Mesenchymal stem cell (in vitro differentiated cells and primary cell): ENCODE data around the gene DSCAM.

Source experiments
- DNase-seq: peaks from one replicate; pipeline ENCODE4 v3.0.0-alpha.2; 2013
- H2AFZ ChIP-seq: one replicate; pipeline ENCODE4 v1.6.1; 2013; ENCODE audit warnings: low read depth, mild to moderate bottlenecking, control low read depth, inconsistent platforms, low read length, moderate library complexity
- H2AK5ac ChIP-seq: 2 replicates; pipeline ENCODE4 v1.6.1; 2013; ENCODE audit warnings: low read length, moderate library complexity, mild to moderate bottlenecking, inconsistent platforms; ENCODE audit not compliant: severe bottlenecking
- H2BK120ac ChIP-seq: one replicate; pipeline ENCODE4 v1.6.1; 2013; ENCODE audit warnings: low read depth, mild to moderate bottlenecking, inconsistent platforms, low read length, moderate library complexity
- H2BK12ac ChIP-seq, 2 experiments: one replicate each; pipeline ENCODE4 v1.6.1; 2013; ENCODE audit warnings: inconsistent platforms in 2 of 2, low read length in 2 of 2, mild to moderate bottlenecking in 2 of 2, moderate library complexity in 2 of 2, control low read depth in 1 of 2
- H2BK15ac ChIP-seq: one replicate; pipeline ENCODE4 v1.6.1; 2013; ENCODE audit warnings: mild to moderate bottlenecking, low read depth, inconsistent platforms; ENCODE audit not compliant: poor library complexity, severe bottlenecking
- H2BK5ac ChIP-seq: 2 replicates; pipeline ENCODE4 v1.6.1; 2013; ENCODE audit warnings: low read depth, mild to moderate bottlenecking, low read length, control low read depth, inconsistent platforms; ENCODE audit not compliant: poor library complexity, severe bottlenecking
- H3K14ac ChIP-seq, 2 experiments: one replicate each; pipeline ENCODE4 v1.6.1; 2013; ENCODE audit warnings: inconsistent platforms in 2 of 2, low read length in 2 of 2, control low read depth in 1 of 2, mild to moderate bottlenecking in 1 of 2, moderate library complexity in 1 of 2
- H3K18ac ChIP-seq, 2 experiments: one replicate each; pipeline ENCODE4 v1.6.1; 2013; ENCODE audit warnings: inconsistent platforms in 2 of 2, low read length in 2 of 2, control low read depth in 1 of 2, low read depth in 1 of 2, mild to moderate bottlenecking in 1 of 2
- H3K23ac ChIP-seq, 2 experiments: one replicate each; pipeline ENCODE4 v1.6.1; 2013; ENCODE audit warnings: inconsistent platforms in 2 of 2, low read length in 2 of 2, mild to moderate bottlenecking in 2 of 2, moderate library complexity in 2 of 2, control low read depth in 1 of 2
- H3K27ac ChIP-seq: 2 replicates; pipeline ENCODE4 v1.5.1; 2013; ENCODE audit warnings: mild to moderate bottlenecking, moderate library complexity, low read length, control low read depth, inconsistent platforms; ENCODE audit not compliant: poor library complexity, severe bottlenecking
- H3K27me3 ChIP-seq, 2 experiments: 2 replicates each; pipeline versions ENCODE4 v1.6.1 to v1.7.0; 2013; ENCODE audit warnings: low read length in 2 of 2, mild to moderate bottlenecking in 2 of 2, moderate library complexity in 2 of 2, control low read depth in 1 of 2, inconsistent platforms in 1 of 2; ENCODE audit not compliant: control insufficient read depth in 1 of 2, insufficient read depth in 1 of 2
- H3K36me3 ChIP-seq, 2 experiments: 2 replicates each; pipeline versions ENCODE4 v1.6.1 to v1.7.0; 2013; ENCODE audit warnings: low read length in 2 of 2, control low read depth in 1 of 2, inconsistent platforms in 1 of 2, low read depth in 1 of 2, mild to moderate bottlenecking in 1 of 2; ENCODE audit not compliant: insufficient read depth in 2 of 2, control insufficient read depth in 1 of 2
- H3K4ac ChIP-seq, 2 experiments: one replicate each; pipeline ENCODE4 v1.6.1; 2013; ENCODE audit warnings: inconsistent platforms in 2 of 2, low read length in 2 of 2, mild to moderate bottlenecking in 2 of 2, moderate library complexity in 2 of 2, control low read depth in 1 of 2, low read depth in 1 of 2
- H3K4me1 ChIP-seq: 2 replicates; pipeline ENCODE4 v1.6.1; 2013; ENCODE audit warnings: low read depth, low read length, control low read depth; ENCODE audit not compliant: control insufficient read depth, insufficient read depth
- H3K4me2 ChIP-seq: 2 replicates; pipeline ENCODE4 v1.6.1; 2013; ENCODE audit warnings: low read length, mild to moderate bottlenecking, inconsistent platforms; ENCODE audit not compliant: poor library complexity, severe bottlenecking
- H3K4me3 ChIP-seq, 2 experiments: 2 replicates each; pipeline versions ENCODE4 v1.5.1 to v1.7.0; 2013; ENCODE audit warnings: low read length in 2 of 2, mild to moderate bottlenecking in 2 of 2, control low read depth in 1 of 2, low read depth in 1 of 2; ENCODE audit not compliant: insufficient read depth in 1 of 2
- H3K79me1 ChIP-seq: replicated peaks from 2 replicates; pipeline ENCODE4 v1.6.1; 2013; ENCODE audit warnings: mild to moderate bottlenecking, control low read depth, low read length, inconsistent platforms; ENCODE audit not compliant: poor library complexity, severe bottlenecking
- H3K9ac ChIP-seq: 2 replicates; pipeline ENCODE4 v1.7.0; 2013; ENCODE audit warnings: mild to moderate bottlenecking, low read length, moderate library complexity
- H3K9me3 ChIP-seq: 2 replicates; pipeline ENCODE4 v1.7.0; 2013; ENCODE audit warnings: mild to moderate bottlenecking, low read length; ENCODE audit not compliant: control insufficient read depth
- H4K8ac ChIP-seq: one replicate; pipeline ENCODE4 v1.6.1; 2013; ENCODE audit warnings: inconsistent platforms, mild to moderate bottlenecking, low read length, moderate library complexity
- H4K91ac ChIP-seq: one replicate; pipeline ENCODE4 v1.6.1; 2013; ENCODE audit warnings: mild to moderate bottlenecking, low read length, inconsistent platforms
- WGBS: methylation state at CpG from one replicate; pipeline ENCODE4 v1.1.7; 2013; ENCODE audit warnings: mixed read lengths; 5-methylcytosine and 5-hydroxymethylcytosine counted together

The DSCAM gene

DNA sequence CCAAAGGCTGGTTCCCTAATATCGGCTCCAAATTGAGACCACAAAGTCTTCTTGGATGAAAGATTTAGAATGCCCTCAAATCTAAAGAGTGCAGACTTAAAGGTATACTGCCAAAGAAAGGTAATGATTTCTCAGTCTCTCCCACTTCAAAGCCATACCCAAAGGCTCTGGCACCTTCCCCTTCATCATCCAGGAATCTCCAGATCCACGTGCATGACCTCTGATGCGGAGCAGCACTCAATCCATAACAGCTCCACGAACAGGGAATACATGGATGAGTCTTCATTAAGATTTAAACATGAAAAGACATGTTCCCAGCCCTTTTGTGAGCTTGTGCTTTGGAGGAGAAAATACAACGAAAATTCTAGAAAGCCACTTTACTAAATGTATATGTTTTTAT is 453.9 kb downstream of the DSCAM start:
- Histone ChIP-seq H3K14ac (no peak overlapping the region), H3K4me1 (no peaks in the 10 kb centered on the region), H3K27ac (no peak overlapping the region), H3K23ac (no peak overlapping the region), H4K91ac (no peak overlapping the region), H2AK5ac (no peak overlapping the region), H2AFZ (no peak overlapping the region), H3K18ac (no peak overlapping the region), H4K8ac (no peak overlapping the region), H2BK12ac (no peak overlapping the region), H3K9me3 (peaks cover 3% of the 10 kb centered on the region), H3K4ac (no peak overlapping the region), H3K27me3 (no peaks in the 10 kb centered on the region), H2BK15ac (no peak overlapping the region), H3K4me2 (no peak overlapping the region), H2BK5ac (no peak overlapping the region), H3K79me1 (no peaks in the 10 kb centered on the region), H3K9ac (no peak overlapping the region), H2BK120ac (no peak overlapping the region), H3K36me3 (no peaks in the 10 kb centered on the region), H3K4me3 (no peak overlapping the region)
- no peak for DNase-seq
- WGBS: 63% methylated on average over 2 of the region's 5 CpGs

DNA sequence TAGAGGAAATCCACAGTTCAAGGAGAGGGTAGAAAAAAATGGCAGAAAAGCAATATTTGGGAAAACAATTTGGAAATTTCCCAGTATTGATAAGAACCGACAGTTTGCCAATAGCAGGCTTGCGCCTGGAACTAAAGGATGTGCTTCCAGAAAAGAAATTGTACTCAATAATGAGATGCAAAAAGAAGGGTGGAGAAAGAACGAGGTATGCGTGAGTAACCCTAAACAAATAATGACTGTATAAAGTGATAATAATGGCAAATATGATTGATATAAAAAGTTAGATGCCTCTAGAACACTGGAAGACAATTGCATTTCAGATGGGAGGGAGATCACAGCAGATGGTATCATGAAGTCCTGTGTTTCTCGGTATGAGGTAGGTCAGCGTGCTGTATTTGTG is 458.9 kb downstream of the DSCAM start:
- H2AK5ac ChIP-seq: no peak overlapping the region
- no peak overlapping the region for H2BK120ac ChIP-seq
- no peak overlapping the region for H2BK12ac ChIP-seq
- H3K23ac ChIP-seq: no peak overlapping the region
- H4K8ac ChIP-seq: no peak overlapping the region
- no peaks in the 10 kb centered on the region for H3K79me1 ChIP-seq
- no peak overlapping the region for H2AFZ ChIP-seq
- no peak overlapping the region for H4K91ac ChIP-seq
- H3K4ac ChIP-seq: no peak overlapping the region
- no peak overlapping the region for H3K9ac ChIP-seq
- WGBS: 65% methylated on average over 6 of the region's 6 CpGs
- no peak overlapping the region for H2BK5ac ChIP-seq
- H3K4me1 ChIP-seq: no peaks in the 10 kb centered on the region
- no peaks in the 10 kb centered on the region for H3K9me3 ChIP-seq
- H3K14ac ChIP-seq: no peak overlapping the region
- no peak overlapping the region for H2BK15ac ChIP-seq
- H3K18ac ChIP-seq: no peak overlapping the region
- no peak overlapping the region for H3K4me3 ChIP-seq
- H3K4me2 ChIP-seq: no peak overlapping the region
- no peak for DNase-seq
- H3K27me3 ChIP-seq: no peaks in the 10 kb centered on the region
- no peak overlapping the region for H3K27ac ChIP-seq
- H3K36me3 ChIP-seq: no peaks in the 10 kb centered on the region

DNA sequence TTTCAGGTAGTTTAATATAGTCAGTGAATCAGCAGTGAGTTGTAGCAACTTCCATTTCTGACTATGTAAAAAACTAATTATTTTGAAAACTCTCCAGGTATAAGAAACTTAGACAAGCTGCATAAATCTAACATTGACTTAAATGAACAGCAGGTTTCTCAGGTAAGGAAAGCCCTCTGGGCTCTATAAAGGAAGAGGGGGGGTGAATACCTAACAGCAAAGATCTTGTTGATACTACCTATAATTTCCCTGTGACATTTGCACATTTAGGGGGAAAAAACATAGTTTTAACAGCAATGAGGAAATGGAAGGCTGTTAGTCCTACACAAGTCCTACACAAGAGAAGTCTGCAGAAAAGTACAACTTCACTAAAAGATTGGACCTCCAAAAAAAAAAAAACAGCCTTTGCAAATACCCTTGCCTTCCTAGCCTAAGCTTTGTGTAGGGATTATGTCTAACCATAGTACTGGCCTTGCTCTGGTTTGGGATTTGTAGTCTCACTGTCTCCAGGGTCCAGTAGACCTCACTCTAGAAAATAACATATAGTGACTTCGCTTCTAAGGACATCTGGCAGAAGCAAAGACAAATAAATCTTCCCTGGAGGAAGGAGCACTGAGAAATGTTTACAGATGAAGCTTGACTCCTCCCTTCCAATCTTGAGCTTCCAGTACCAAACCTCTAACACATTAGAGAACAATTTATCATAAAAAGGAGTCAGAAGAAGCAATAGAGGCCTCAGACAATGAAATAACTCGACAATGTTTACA is 459.8 kb downstream of the DSCAM start:
- Histone ChIP-seq H3K18ac (no peak overlapping the region), H3K4me3 (no peak overlapping the region), H3K4me2 (no peak overlapping the region), H2BK120ac (no peak overlapping the region), H4K8ac (no peak overlapping the region), H2AK5ac (no peak overlapping the region), H3K9ac (no peak overlapping the region), H4K91ac (no peak overlapping the region), H3K14ac (no peak overlapping the region), H2BK12ac (no peak overlapping the region), H3K23ac (no peak overlapping the region), H3K27ac (no peak overlapping the region), H3K36me3 (no peaks in the 10 kb centered on the region), H3K9me3 (no peaks in the 10 kb centered on the region), H3K79me1 (no peaks in the 10 kb centered on the region), H2AFZ (no peak overlapping the region), H2BK15ac (no peak overlapping the region), H2BK5ac (no peak overlapping the region), H3K27me3 (no peaks in the 10 kb centered on the region), H3K4ac (no peak overlapping the region), H3K4me1 (no peaks in the 10 kb centered on the region)
- 13% methylated on average over 1 of the region's 2 CpGs for WGBS
- no peak for DNase-seq

DNA sequence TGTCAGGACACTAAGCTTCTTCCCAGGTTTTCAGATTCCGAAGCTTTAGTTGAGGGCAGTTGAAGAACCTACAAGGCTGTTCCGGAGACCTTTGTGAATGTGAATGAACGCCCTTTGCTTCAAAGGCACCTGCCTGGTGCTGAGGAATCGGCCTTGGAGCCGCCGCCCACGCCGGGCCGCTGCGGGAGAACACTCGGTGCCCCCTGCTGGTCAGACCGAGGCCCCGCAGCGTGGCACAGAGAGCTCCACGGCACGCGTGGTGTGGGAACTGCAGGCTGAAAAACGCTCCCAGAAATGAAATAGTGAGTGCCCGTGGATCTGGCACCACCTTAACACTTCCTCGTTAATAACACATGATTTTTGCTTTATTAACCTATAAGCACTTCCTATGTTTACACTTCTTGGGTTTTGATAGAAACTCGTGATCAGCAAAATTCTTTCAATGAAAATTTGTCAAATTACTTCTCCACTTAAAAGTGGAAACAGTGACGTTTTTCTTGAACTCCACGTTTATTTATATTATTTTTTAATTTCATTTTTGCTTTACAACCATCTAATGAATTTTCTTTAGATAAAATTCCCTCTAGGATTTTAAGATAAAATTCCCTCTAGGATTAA is 460.6 kb downstream of the DSCAM start:
- Histone ChIP-seq H2BK5ac (no peak overlapping the region), H3K9me3 (no peaks in the 10 kb centered on the region), H3K79me1 (no peaks in the 10 kb centered on the region), H4K8ac (no peak overlapping the region), H3K4ac (no peak overlapping the region), H3K36me3 (no peaks in the 10 kb centered on the region), H2BK120ac (no peak overlapping the region), H3K23ac (no peak overlapping the region), H3K14ac (no peak overlapping the region), H2BK15ac (no peak overlapping the region), H3K18ac (no peak overlapping the region), H3K27me3 (no peaks in the 10 kb centered on the region), H4K91ac (no peak overlapping the region), H3K4me1 (no peaks in the 10 kb centered on the region), H3K27ac (no peak overlapping the region), H3K4me3 (no peak overlapping the region), H2AFZ (no peak overlapping the region), H3K4me2 (no peak overlapping the region), H2BK12ac (no peak overlapping the region), H2AK5ac (no peak overlapping the region), H3K9ac (no peak overlapping the region)
- DNase-seq: no peak
- 21% methylated on average over 21 of the region's 23 CpGs for WGBS
